Right kidney (tissue), 1 donor: ENCODE data around the gene MUC4.
"Not testable (repeated sequence)": the region's sequence is repeated elsewhere in the genome, so short reads cannot be mapped to it uniquely, and the experiment has no call there.

Experiments used
- DNase-seq: peaks from one replicate; pipeline ENCODE4 v3.0.0-alpha.2; 2016

MUC4 gene

DNA sequence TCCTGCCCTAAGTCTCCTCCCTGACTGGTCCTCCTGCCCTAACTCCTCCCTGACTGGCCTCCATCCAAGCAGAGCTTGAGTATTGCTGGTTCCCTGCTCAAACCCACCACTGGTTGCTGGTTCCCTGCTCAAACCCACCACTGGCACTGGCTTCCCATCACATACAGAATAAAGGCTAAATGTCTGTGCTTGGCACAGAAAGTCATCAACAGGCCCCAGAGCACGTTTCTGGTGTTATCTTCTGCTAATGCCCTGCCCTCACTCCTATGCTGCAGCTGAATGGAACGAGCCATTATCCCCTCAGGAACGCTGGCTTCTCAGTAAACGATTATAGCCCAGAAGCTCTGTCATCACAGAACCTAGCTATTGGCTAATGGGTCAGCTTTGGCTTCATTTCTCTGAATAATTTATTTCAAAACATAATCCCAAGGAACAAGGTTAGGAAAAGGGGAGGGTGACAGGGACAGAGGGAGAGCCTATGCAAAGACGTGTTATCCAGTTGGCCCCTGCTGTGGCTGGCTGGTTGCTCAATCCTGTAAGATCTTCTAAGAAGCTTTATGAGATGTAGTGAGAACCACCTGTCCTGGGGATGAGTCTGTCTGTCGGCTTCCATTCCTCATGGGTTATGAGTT is 97.2 kb downstream of the MUC4 start:
- peak; percentile 1 for DNase-seq

DNA sequence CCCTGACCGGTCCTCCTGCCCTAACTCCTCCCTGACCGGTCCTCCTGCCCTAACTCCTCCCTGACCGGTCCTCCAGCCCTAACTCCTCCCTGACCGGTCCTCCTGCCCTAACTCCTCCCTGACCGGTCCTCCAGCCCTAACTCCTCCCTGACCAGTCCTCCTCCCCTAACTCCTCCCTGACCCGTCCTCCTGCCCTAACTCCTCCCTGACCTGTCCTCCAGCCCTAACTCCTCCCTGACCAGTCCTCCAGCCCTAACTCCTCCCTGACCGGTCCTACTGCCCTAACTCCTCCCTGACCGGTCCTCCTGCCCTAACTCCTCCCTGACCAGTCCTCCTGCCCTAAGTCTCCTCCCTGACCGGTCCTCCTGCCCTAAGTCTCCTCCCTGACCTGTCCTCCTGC is 98.6 kb downstream of the MUC4 start:
- not testable (repeated sequence) for DNase-seq

DNA sequence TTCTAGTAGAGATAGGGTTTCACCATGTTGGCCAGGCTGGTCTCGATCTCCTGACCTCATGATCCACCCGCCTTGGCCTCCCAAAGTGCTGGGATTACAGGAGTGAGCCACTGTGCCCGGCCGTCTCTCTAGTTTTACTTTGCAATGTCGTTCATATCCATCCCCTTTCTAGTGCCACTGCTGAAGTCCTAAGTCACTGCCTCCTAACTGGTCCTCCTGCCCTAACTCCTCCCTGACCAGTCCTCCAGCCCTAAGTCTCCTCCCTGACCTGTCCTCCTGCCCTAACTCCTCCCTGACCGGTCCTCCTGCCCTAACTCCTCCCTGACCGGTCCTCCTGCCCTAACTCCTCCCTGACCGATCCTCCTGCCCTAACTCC is 99.2 kb downstream of the MUC4 start:
- DNase-seq: not testable (repeated sequence)

DNA sequence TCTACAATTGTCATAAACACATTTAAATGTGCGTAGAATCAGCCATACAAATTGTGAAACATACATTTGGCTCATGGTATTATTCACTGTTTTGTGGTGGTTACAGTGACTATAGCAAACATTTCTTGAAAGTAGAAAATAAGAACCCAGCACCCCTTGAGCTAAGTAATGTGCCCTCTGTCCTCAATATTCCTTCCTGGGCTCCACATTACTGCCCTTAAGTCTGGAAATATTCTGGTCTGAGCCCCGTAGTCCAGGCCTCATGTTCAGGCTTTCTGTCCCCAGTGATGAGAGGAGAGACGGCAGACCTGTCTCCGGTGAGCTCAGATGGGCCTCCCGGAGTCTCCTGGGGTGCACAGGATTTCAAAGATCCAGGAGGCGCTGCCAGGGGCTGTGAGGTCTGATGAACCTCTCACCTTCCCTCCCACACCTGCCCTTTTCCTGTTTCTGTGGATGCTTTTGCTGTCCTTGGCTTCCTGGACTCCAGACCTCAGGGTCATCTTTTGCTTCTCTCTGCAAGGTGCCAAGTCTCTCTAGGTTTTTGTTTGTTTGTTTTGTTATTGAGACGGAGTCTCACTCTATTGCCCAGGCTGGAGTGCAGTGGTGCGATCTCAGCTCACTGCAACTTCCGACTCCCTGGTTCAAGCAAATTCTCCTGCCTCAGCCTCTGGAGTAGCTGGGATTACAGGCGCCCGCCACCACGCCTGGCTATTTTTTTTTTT is 99.8 kb downstream of the MUC4 start:
- peak; percentile 3 for DNase-seq

DNA sequence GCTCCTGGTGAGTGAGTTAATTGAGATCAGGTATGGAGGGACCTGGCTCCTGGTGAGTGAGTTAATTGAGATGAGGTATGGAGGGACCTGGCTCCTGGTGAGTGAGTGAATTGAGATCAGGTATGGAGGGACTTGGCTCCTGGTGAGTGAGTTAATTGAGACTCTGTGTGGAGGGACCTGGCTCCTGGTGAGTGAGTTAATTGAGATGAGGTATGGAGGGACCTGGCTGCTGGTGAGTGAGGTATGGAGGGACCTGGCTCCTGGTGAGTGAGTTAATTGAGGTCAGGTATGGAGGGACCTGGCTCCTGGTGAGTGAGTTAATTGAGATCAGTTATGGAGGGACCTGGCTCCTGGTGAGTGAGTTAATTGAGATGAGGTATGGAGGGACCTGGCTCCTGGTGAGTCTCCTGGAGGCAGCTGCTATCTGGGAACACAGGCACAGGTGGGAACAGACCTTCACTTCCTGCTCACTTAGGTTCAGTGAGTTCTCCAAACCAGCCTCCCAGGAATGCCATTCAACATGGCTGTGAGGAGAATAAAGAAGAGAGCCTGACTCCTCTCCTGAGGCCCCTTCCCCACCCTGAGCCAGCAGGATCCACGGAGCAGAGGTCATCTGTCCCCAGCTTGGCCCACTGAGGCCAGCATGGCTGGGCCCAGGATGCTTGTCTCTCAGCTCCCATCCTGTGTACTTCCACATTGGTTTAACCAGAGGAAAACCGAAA is 100.5 kb downstream of the MUC4 start:
- DNase-seq: peak; percentile 4

DNA sequence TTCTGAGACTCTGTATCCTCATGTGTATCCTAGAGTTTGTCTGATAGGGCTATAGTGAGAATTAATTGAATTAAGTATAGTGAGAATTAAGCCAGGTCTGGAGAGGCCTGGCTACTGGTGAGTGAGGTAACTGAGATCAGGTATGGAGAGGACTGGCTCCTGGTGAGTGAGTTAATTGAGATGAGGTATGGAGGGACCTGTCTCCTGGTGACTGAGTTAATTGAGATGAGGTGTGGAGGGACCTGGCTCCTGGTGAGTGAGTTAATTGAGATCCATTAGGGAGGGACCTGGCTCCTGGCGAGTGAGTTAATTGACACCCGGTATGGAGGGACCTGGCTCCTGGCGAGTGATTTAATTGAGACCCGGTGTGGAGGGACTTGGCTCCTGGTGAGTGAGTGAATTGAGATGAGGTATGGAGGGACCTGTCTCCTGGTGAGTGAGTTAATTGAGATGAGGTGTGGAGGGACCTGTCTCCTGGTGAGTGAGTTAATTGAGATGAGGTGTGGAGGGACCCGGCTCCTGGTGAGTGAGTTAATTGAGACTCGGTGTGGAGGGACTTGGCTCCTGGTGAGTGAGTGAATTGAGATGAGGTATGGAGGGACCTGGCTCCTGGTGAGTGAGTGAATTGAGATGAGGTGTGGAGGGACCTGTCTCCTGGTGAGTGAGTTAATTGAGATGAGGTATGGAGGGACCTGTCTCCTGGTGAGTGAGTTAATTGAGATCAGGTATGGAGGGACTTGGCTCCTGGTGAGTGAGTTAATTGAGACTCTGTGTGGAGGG is 101.4 kb downstream of the MUC4 start:
- DNase-seq: not testable (repeated sequence)

DNA sequence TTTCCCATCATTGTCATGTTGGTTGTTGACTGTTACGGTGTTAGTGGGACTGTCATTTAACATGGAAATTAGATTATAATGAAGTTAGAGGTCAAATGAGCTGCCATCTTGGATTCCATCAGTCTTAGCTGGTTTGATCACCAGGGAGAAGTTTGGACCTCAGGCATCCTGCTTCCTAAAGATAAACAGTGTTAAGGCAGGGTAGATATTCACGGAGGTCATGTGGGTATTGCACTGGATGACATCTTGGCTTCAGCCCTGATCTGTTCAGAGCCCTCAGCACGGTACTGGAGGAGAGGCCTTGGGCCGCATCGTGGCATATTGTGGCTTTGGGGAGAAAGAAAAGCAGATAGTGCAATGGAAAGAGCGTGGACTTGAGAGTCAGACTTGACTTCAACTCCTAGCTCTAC is 102.0 kb downstream of the MUC4 start:
- DNase-seq: no peak

DNA sequence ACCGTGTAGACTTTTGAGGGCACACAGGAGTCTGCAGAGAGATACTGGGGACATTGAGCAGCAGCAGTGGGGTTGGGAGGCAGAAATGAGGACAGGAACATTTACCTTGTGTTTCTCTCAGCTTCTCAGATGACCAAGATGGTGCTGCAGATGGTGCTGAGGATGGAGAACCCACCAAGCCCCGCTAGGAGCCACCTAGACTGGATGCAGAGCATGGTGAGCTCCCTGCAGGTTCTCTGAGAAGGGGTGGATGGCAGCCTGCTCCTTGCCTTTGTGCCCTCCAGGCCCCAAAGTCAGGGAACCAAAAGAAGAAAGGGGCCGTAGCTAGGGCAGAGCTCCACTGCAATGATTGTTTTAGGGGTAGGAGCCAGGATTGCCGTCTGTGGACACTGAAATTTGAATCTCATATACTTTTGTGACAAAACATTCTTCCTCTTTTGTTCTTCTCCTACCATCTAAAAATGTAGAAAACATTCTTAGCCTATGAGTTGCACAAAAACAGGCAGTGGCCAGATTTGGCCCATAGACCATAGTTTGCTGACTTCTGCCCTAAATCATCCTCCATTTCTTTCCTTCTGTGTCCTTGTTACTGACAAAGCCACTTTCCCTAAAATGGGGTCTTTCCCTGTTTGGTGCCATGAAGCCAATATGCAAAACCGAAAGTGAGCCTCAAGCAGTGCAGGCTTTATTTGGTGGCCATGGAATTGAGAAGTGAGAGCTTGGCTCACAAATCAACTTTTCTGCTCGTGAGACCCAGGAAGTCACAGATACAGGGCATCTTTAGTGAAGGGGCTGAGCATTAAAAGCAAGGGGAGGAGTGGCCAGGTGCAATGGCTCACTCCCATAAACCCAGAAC is 102.9 kb downstream of the MUC4 start:
- no peak for DNase-seq

DNA sequence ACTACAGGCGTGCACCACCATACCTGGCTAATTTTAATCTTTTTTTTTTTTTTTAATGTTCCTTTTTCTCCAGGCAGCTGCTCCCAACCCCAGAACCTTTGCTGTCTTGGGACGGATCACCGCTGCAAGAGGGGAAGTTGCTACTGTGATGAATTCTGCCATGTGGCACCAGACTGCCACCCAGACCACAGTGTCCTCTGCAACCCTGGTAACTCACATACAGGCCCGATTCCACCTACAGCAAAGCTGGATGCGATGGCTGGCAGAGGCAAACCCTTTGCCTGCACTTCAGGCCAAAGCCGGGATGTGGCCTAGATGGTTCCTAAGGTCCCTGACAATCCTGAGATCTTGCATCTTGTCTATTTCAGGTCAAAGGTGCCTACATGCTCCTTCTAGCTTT is 103.7 kb downstream of the MUC4 start:
- DNase-seq: no peak

DNA sequence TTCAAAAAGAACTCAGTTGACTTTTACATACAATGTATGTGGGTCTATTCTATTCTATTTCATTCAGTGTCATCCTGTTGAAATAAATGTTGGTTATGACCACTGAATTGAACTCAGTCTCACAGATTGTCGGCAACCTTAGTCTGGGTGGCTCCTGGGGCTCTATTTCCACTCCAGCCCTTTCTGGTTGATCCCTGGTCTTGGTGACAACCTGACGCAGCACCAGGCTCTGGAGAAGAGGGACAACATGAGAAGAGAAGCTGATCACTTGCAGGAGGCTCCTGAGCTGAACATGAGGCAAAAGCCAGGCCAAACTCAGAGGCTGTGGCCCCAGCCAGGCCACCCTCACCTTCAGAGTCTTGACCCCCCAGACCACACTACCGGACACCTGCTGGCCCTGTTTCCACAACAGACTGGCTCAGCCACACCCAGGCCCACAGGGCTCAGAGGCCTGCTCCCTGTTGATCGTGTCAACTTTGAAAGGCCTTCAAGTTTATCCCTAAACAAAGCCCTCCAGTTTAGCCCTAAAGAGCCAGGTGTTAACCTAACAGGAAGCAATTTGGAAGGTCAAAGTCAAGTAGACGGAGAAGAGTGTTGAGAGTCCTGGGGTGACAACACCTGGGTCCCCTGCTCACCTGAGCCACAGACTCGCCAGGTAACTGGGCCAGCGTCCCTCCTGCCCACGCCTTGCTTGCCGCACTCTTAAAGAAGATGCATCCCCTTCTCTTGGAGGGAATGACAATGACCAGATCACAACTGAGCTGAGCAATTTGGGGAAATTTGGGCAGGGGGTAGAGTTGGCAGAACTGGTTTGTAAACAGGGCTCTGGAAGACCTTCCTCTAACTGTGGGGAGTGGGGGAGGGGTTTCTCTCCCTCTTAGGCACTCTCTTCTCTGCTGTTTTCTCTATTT is 106.4 kb downstream of the MUC4 start:
- DNase-seq: no peak

DNA sequence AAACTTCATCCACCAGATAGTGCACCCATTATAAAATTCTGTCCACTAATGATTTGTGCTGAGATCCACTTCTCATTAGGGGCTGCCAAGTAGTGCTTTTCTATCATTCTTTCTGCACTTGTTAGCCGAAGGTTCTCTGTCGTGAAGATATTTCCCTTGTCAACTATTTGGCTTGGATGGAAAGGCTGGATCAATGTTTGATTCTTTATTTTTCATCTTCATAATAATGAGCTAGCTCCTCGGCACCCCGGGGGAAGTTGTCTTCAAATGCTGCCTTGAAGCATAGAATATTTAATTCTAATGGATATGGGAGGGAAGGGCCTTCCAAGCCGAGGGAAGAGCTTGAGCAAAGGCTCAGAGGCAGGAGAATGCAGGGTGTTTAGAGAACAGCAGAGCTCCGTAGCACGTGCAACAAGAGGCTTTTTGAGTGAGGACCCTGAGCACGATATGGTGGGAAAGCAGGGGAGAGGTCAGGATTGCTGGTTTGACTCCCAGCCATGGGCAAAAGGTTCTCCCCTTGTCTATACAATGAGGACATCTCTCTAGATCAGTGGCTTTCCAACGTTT is 107.2 kb downstream of the MUC4 start:
- no peak for DNase-seq

DNA sequence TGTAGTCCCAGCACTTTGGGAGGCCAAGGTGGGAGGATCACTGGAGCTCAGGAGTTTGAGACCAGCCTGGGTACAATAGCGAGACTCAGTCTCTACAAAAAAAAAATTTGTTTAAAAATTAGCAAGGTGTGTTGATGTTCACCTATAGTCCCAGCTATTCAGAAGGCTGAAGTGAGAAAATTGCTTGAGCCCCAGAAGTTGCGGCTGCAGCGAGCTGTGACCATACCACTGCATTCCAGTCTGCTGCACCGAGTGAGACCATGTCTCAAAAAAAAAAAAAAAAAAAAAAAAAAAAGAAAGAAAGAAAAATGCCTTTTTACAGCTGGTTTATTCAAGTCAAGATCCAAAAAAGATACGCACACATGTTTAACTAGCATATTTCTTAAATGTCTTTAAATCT is 108.0 kb downstream of the MUC4 start:
- DNase-seq: no peak

DNA sequence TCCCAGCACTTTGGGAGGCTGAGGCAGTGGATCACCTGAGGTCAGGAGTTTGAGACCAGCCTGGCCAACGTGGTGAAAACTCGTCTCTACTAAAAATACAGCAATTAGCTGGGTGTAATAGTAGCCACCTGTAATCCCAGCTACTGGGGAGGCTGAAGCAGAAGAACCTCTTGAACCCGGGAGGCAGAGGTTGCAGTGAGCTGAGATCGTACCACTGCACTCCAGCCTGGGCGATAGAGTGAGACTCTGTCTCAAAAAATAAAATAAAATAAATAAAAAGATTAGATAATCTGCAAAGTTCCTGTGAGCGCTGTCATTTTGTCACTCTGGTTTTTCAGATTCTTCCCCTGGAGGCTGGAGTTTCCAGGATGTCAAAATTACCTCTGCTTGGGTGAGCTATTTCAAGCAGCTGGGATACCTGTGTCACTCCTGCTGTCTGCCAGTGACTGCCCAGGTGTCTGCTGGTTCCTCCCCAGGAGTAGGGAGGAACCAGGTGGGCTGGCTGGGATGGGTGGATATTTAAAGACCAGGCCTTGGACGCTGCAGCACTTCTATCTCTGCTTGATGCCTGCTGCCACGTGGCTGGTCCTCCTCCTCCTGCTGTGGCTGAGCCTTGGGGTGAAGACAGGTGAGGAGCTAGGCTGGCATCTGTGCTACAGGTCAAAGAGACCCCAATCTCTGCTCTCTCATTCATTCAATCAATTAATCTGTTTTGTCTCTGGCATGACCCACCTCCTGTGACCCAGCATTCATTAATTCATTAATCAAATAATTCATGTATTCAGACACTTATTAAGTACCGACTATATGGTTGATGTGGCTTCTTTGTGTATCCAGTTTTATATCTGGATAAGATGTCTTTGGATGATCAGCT is 110.5 kb downstream of the MUC4 start:
- DNase-seq: peak; percentile 11

DNA sequence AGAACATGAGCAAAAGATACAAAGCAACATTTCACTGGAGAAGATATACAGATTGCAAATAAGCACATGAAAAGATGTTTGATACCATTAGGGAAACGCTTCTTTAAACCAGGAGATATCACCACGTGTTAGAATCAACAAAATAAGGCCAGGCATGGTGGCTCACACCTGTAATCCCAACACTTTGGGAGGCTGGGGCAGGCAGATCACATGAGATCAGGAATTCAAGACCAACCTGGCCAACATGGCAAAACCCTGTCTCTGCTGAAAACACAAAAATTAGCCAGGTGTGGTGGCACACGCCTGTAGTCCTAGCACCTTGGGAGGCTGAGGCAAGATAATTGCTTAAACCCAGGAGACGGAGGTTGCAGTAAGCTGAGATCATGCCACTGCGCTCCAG is 111.4 kb downstream of the MUC4 start:
- no peak for DNase-seq

DNA sequence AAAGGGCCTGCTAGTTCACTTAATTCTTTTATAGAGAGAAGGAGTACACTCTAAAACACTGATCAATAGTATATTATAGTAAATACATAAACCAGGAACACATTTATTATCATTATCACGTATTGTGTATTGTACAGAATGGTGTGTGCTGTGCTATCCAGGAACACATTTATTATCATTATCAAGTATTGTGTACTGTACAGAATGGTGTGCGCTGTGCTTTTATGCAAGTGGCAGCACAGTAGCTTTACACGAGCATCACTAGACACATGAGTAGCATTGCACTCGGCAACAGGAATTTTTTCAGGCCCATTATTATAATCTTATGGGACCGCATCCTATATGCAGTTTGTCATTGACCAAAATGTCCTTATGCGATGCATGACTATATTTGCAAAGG is 111.9 kb downstream of the MUC4 start:
- DNase-seq: no peak

DNA sequence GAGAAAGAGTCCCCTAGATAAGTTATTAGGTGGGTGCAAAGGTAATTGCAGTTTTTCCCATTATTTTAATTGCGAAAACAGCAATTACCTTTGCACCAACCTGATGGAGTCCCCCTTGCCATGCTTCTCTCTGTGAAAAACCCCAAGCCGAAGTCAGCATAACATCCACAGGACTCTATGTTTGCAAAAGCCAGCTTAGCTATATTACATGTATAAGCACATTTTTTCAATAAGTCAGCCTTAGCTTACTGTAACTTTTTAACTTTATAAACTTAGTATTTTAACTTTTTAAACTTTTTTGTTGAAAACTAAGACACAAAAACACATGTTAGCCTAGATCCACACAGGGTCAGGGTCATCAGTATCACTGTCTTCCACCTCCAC is 112.3 kb downstream of the MUC4 start:
- no peak for DNase-seq

DNA sequence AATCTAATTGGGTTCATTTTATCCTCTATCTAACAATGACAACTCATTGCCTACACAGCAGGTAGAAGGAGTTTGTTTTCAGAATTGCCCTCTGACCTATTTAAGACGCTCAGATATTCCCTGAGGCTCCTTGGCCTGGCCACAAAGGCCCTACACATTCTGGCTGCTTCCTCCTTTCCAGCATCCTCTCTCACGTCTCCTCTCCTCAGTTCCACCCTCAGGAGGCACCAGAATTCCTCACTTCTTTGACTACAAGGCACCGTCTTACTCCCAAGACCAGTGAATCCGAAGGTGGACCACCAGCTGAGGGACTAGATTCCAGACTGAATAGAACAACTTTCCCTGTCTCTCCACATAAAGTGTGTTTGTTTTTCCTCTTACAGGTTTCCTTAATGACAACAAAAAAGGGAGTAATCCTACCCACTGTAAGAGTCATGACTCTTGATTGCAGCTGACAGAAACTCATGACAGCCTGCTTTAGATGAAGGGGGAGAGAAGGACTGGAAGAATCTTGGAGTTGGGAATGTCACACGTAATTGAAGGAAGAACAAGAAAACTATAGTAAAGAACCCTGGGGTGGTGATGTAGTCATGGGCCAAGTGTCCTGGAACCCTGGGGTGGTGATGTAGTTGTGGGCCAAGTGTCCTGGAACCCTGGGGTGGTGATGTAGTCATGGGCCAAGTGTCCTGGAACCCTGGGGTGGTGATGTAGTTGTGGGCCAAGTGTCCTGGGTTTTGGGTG is 112.9 kb downstream of the MUC4 start:
- no peak for DNase-seq

DNA sequence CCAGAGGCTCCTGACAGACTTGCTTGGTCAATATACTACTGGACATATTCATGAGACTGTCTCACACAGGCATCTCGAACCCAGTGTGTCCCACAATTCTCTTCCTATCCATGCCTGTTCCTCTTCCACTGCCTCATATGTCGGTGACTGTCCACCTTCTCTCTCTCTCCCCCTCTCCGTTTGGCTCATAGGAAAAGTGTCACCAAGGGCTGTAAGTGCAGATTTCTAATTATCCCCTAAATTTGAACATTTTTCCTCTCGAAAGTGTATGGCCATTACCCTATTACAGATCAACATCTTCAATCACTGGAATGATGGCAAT is 113.4 kb downstream of the MUC4 start:
- DNase-seq: no peak
